ENCODE data around the gene HYAL2.

HYAL2 gene

GRCh38 chr3:50302095-50303012, 20.2 kb downstream of the HYAL2 start:
- DNase-seq, result no peak

- DNase-seq, result no peak
Measured at GRCh38 chr3:50300681-50301254, 21.8 kb downstream of the HYAL2 start.

- DNase-seq, result peak; percentile 55
Measured at GRCh38 chr3:50299929-50300680, 22.4 kb downstream of the HYAL2 start.

- DNase-seq, result no peak
Measured at GRCh38 chr3:50299638-50299928, 23.0 kb downstream of the HYAL2 start.

- DNase-seq, result peak; percentile 99
Measured at GRCh38 chr3:50298836-50299637, 23.5 kb downstream of the HYAL2 start, which contains the start of the genes HYAL3 and NAA80. Gene HYAL3, minus strand, starts transcription at chr3:50299405. Its CDS starts 3,803 bp downstream, at chr3:50295602. Gene NAA80, minus strand, starts transcription at chr3:50299405. Its CDS starts 1,942 bp downstream, at chr3:50297463.

- DNase-seq, result no peak
Measured at GRCh38 chr3:50297896-50298725, 24.4 kb downstream of the HYAL2 start.

GRCh38 chr3:50297384-50297775, 25.2 kb downstream of the HYAL2 start:
- no peak for DNase-seq

- DNase-seq, result no peak
Measured at GRCh38 chr3:50296721-50297383, 25.7 kb downstream of the HYAL2 start.

GRCh38 chr3:50295553-50296431, 26.8 kb downstream of the HYAL2 start:
- no peak for DNase-seq

- no peak for DNase-seq
Measured at GRCh38 chr3:50294492-50295403, 27.8 kb downstream of the HYAL2 start.

- DNase-seq, result no peak
Measured at GRCh38 chr3:50294089-50294488, 28.5 kb downstream of the HYAL2 start.

- no peak for DNase-seq
Measured at GRCh38 chr3:50293079-50293801, 29.3 kb downstream of the HYAL2 start.

- peak; percentile 99 for DNase-seq
Measured at GRCh38 chr3:50292159-50293078, 30.1 kb downstream of the HYAL2 start, which contains the start of gene IFRD2. Gene IFRD2, minus strand, starts transcription at chr3:50292429. Its CDS starts 155 bp downstream, at chr3:50292274.

- no peak for DNase-seq
Measured at GRCh38 chr3:50290161-50290641, 32.3 kb downstream of the HYAL2 start.

- DNase-seq, result no peak
Measured at GRCh38 chr3:50289130-50289529, 33.4 kb downstream of the HYAL2 start.

GRCh38 chr3:50288387-50289007, 34.0 kb downstream of the HYAL2 start:
- DNase-seq, result no peak

Measured in HCEC 1CT (cell line).